SK-N-SH treated with all-trans-retinoic acid at 6 μM for 48 hours (cell line): ENCODE data around the gene EEF1G.

ENCODE experiments used
- ARNTL ChIP-seq: fragments of 450-650 bp; formaldehyde crosslinking; IDR thresholded peaks from 2 replicates; pipeline ENCODE4 v1.5.0; 2020; ENCODE audit warnings: low read depth, mild to moderate bottlenecking, moderate library complexity, borderline replicate concordance
- ZC3H10 ChIP-seq: fragments of 250-450 bp; sonication (Bioruptor Pico); IDR thresholded peaks from 2 replicates; pipeline ENCODE4 v1.5.1; 2021; ENCODE audit warnings: mild to moderate bottlenecking, moderate library complexity

DNA sequence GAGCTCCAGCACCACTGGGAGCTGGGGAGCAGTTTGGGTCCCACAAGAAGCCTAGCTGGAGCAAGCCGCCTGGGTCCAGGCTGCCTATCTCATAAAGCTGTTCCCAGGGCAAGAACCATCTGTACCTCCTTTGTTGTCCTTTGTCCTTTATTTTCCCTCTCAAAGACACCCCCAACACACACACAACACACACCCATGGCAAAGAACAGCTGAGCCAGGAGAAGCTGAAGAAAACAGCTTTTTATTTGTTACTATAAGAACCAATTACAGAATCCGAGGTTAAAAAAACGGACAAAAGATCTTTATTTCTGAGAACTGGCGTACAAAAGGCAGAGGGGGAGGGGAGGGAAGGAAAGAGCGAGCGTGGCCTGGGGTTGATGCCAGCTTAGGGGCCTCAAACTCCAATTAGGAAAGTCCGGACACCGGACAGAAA is 19.3 kb upstream of the EEF1G start:
- TF ChIP-seq ARNTL: no peak
- TF ChIP-seq ZC3H10 (CRISPR knock-in tag): no peak
